Measurements from ENCODE around the gene ARMC5.

- TF ChIP-seq EZH2phosphoT487 (IDR thresholded peaks at IDR 0.05; ENCODE audit: insufficient read depth, low read depth) (no peak), EZH2 (IDR thresholded peaks at IDR 0.05; ENCODE audit: insufficient read depth, poor library complexity, severe bottlenecking) (no peak)
Observed at GRCh38 chr16:31423801-31424200, 35.5 kb upstream of the ARMC5 start.
